Frontal cortex (tissue), 4 donors: ENCODE data around the gene KDM2A. TPM values are rescaled to one million over a fixed set of nuclear protein-coding genes. Genes with fewer than 3 reads are reported as not detected.
A peak's percentile ranks its signal among the peaks of the same experiment; 100 is the strongest.
"Not testable (repeated sequence)": the region's sequence is repeated elsewhere in the genome, so short reads cannot be mapped to it uniquely, and the experiment has no call there.

Source experiments
- DNase-seq, 2 donors: peaks; one replicate each; pipeline ENCODE4 v3.0.0; 2012; ENCODE audit warnings: low spot score in 2 of 2
- FAIRE-seq: peaks from 2 replicates; lab custom pipeline; 2012; peaks lifted over from hg19 to GRCh38; lab: Jason Lieb, UNC
- total RNA-seq: library from RNA; depleted of rRNA; stranded (reverse); fragments of >200 nt; gene quantifications from one replicate; pipeline ENCODE4 v1.2.3, GENCODE V29; 2014
- donor health status: control.
- donor health status: control.
- donor health status: control.

The KDM2A gene
- total RNA-seq, 1 donor from 2014 or later = 35.5 TPM

DNA sequence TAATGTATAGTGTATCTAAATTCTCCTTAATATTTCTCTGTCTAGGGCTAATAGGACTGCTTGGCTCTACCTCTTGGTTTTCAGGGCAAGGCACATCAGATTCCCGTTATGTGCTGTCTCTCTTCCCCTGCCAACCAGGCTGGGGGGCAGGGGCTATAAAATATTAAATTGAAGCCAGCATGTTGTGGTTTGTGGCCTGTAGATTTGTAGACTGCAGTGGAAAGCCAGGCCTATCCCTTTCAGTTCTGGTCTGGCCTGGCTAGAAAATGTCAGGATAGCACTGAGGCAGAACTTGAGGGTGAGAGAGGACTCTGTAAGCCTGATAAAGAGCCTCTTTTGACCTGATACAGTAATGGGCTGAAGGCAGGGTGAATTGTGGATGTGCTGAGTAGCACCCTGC, 132.8 kb downstream of the KDM2A start:
- FAIRE-seq = no peak
- no peak for DNase-seq

DNA sequence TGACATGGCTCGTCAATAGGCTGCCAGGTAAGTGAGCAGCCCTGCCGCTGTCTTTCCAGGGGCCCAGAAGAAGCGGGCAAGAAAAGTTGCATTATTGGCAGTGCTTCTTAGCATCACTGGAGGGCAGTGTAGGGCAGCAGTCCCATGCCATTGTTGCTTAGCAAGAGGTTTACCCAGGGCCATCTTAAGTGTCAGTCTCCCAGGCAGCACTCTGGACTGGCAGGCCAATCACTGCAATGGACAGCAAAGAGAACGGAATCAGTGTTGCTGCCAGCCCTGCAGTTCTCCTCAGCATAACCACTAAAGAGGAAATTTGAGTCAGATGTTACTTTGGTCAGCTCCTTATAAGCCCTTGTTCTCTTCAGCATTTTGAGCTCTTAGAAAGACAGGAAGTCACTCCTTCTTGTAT, 133.8 kb downstream of the KDM2A start:
- DNase-seq = no peak
- no peak for FAIRE-seq

DNA sequence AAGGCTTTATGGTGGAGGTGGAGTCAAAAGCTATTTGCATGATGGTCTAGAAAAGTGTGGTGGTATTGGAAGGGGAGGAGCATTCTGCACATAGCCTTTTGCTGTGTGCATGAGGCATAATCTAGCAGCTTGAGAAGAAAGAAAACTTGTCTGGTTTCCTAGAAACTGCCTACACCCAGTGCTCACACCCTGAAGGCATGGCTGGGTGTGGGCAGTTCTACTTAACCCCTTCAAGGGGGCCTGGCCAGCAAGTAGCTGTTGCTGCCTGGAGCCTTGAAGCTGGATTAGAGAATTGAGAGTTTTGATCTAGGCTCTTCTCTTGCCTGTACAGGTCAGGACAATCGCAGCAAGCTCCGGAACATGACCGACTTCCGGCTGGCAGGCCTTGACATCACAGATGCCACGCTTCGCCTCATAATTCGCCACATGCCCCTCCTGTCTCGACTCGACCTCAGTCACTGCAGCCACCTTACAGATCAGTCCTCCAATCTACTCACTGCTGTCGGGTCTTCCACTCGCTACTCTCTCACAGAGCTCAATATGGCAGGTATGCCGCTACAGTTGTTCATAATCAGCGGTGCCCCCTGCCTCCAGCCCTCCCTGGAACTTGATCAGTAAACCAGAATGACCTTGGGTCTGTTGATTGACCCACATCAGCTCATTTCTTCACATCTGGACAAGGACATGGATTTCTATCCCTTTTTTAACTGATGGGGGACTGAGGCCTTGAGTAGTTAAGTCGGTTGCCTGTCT, 135.0 kb downstream of the KDM2A start:
- no peak for FAIRE-seq

DNA sequence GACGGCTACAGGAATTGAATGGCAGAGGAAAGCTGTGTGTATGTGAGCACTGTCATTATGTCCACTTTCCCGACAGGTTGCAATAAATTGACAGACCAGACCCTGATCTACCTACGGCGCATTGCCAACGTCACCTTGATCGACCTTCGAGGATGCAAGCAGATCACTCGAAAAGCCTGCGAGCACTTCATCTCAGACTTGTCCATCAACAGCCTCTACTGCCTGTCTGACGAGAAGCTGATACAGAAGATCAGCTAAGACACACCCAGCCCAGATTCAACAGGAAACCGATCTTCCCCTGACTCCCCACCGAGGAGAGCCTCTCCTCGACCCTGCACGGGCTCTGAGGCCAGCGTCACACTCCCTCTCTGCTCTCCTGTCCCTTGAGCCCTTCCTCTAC, 135.7 kb downstream of the KDM2A start:
- FAIRE-seq = no peak

More for the DNA sequence above, 135.0 kb downstream of the KDM2A start:
- DNase-seq = no peak

DNA sequence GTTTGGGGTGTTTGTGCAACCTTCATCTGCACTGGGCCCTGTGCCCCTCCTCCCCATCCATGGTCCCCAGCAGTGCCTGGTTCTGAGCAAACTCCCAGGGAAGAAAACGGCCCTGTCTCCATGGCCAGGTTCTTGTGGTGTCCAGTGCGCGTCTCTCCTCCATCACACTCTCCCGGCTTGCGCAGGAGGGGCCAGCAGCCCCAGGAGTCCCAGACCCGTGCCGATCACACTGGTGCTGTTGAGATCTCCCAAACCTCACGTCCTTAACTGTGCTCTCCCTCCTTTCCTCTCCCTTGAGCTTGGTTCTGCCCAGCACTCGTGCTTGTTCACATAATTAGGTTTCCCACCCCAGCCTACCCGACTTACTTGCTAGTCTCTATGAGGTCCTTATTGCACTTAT, 136.3 kb downstream of the KDM2A start:
- no peak for DNase-seq

More for the DNA sequence above, 135.7 kb downstream of the KDM2A start:
- no peak for DNase-seq

DNA sequence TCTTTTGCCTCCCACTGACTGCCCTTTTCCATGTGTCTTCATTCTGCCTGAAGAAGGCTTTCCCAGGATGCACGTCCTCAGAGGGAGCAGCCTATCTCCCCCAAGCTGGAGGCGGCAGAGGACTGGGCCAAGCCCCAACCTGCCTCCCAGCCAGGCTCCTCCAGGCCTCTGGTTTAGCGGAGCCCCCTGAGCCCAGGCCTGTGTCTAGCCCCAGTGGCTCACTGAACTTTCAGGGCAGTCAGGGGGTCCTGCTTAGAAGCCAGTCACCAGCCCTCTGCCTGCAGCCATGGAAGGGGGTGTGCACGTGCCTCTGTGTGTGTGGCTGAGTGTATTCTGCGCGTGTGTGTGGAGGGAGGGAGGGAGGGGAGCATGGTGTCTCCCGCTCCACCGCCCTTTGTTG, 136.8 kb downstream of the KDM2A start:
- no peak for FAIRE-seq
- DNase-seq = no peak

More for the DNA sequence above, 136.3 kb downstream of the KDM2A start:
- FAIRE-seq = no peak

DNA sequence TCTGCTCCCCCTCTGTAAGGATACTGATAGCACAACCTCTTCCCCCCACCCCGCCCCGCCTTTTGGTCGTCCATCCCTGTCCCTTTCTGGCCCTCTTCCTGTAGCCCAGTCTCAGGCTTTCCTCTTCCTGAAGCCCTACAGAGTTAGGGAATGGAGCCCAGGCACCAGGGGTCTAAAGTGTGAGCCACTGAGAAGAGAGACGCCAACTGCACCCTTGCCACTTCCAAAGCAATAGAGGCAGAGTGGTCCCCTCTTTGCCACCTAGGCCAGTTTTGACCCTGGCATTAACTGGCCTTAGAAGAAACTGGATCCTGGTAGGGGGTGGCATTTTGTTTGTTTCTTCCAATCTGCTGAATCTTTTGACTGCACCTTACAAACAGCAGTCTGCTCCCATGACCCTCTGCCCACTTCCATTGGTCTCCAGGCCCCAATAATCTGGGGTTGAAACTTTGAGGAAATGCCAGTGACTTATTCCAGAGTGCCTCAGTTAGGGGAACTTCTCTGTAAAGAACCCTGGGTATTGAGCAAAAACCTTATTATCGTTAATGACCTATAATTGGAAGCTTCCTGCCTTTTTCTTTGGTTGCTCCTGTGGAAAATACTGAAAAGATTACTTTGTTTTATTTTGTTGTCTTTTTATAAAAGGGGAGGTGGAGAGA, 137.5 kb downstream of the KDM2A start:
- DNase-seq (no peak), FAIRE-seq (no peak)

DNA sequence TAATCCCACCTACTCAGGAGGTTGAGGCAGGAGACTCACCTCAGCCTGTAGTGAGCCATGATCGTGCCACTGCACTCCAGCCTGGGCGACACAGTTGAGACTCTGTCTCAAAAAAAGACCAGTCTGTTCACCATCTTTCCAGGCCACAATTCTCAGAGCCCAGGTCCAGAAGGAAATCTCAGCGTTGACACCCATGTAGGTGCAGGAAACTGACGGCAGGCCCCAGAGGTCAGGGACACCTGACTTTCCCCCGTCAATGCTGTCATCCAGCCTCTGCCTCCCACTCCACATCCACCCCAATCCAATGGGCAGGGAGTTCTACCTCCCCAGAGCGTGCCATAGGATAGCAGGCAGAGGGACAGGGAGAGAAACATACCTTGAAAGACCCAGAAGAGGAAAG, 141.3 kb downstream of the KDM2A start:
- DNase-seq (no peak), FAIRE-seq (no peak)

DNA sequence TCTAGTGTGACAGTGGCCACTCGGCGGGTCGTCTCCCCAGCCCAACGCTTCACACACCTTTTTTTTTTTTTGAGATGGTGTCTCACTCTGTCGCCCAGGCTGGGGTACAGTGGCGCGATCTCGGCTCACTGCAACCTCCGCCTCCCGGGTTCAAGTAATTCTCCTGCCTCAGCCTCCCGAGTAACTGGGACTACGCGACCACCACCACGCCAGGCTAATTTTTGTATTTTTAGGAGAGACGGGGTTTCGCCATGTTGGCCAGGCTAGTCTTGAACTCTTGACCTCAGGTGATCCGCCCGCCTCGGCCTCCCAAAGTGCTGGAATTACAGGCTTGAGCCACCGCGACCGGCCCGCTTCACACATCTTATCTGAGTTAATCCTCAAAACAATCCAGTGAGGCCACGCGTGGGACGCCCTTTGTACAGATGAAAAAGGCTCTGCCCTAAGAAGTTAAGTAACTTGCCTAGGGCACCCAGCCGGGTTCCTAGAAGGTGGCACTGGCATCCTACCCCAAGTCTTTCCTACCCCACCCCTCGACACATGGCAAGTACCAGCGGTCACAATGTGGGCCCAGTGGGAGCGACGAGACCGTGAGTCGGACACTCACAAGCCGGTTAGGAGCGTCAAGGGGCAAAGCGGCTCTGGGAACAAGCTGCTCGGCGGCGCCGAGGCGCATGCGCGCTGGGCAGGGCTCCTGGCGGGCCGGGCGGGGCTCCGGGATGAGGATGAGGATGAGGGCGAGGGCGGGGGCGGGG, 142.0 kb downstream of the KDM2A start:
- peak; percentile 68 to 76 for DNase-seq
- not testable (repeated sequence) for FAIRE-seq

DNA sequence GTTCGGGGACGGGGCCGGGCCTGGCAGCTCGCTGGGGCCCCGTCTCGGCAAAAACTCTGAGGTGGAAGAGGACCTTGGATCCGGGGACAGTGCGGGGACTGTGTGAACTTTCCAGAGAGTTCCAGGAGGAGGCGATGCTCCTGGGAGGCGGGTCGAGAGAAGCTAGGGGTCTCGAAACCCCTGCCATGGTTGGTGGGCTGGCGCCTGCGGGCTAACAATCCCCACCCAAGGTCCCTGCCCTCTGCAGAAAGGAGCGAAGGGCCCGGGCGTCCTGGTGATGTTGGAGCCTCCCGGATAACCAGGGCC, 142.5 kb downstream of the KDM2A start:
- FAIRE-seq (no peak), DNase-seq (no peak)

DNA sequence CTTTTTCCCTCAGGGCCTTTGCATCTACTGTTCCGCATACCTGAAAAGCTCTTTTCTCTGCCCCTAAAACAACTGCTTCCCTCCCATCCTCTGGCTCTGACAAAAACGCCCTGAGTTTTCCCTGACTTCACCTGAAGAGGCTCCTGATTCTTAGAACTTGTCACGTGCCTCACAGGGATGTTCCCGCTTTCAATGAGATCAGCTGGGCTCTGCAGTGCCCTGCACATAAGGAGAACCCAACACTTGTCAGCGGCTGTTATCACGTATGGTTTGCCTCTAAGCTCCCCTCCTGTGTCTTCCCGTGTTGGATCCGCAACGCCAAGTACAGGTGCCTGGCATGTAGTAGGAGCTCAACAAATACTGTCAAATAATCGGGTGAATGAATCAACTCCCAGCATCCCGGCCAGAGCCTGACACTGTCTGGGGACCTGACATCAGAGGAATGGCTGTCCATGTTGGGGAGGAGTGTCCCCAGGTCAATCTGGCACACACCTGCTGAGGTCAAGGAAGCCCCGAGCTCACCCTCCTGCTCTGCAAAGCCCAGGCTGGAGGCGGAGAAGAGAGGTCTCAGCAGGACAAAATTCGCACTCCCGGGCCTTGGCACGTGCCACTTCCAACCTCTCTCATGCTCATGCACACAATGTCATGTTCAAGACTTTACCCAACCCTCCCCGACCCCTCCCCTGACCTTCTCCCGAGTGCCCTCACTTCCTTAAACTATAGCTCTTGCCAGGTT, 143.1 kb downstream of the KDM2A start:
- FAIRE-seq (no peak), DNase-seq (no peak)

DNA sequence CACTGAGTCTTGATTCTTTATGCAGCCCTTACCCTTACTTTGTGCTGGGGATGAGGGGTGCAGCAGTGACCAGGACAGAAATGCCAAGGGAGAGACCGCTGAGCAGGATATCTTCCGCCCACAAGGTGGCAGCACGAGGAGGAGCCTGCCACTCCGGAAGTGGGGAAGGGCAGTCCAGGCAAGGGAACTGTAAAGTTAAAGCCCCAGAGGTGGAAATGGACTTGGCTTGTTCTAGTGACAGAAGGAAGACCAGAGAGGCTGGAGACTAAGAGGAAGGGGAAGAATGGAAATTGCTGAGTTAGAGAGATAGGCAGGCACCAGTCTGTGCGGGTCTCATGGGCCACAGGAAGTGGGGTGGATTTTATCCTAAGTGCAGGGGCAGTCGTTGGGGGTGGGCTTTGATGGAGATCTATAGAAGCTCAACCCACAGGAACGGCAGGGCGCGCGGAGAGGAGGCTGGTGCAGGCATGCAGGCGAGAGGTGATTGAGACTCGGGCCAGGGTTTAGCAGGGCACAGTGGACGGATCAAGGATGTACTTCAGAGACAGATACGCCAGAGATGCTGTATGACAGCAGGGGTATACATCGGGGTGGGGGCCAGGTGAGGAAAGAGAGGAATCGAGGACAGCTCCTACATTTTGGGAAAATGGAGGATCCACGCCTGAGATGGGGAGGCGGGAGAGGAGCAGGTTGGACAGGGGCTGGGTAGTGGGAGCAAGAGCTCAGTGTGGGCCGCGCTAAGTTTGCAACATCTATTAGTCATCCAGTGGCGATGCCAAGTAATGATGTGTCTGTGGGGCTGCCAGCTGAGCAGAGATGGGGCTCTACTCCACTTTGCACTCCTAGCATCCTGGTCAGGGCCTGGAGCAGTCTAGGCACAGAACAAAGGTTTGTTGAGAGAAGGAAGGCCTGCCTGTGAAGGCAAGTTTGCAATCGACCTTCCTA, 143.9 kb downstream of the KDM2A start:
- DNase-seq = peak; percentile 87 to 90
- no peak for FAIRE-seq

DNA sequence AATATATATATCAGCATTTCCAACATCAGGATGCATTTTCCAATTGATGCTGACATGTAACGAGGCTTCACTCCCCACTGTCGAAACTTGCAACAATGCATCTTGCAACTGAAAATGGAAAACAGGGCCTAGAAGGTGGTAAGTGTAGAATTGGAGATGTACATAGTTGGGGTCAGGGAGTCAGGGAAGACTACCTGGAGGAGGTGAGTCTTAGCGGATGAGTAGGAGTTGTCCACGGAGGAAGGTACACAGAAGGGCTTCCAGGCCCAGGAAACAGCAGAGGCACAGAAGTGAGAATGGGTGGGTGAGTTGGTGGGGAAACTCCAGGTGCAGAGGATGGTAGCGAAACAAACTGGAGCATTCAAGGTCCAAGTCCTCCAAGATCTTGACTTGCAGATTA, 145.2 kb downstream of the KDM2A start:
- DNase-seq (no peak), FAIRE-seq (no peak)

DNA sequence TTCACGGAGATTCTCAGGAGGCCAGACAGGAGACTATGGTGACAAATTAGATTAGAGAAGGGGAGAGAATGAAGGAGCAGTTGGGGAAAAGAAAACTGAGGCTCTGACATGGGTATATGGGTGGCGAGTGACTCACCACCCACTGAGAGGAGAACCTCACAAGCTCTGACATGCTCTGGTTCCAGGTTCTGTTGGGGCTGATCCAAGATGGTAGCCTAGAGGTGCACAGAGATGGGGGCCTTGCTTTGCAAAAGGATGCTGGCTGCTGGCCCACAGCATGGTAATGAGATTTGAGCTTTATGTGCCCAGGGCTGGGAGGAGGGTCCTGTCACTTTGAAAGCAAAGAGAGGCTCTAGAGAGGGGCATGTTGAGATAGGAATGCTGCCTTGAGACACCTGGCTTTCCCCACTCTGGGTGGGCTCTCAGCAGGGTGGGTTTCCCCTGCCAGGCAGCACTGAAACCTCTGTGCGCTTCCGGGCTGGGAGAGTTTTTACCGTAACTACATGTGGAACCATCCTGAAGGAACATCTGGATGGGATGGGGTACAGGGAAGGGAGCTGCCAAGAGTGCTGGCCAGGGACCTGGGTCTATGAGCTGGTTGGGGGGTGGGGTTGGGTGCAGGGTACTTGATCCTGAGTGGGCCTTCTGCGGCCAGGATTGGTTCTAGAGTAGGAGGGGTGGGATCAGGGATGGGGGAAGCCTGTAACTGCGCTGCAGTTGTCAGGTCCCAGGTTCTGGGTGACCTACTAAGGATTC, 146.0 kb downstream of the KDM2A start:
- DNase-seq (no peak), FAIRE-seq (no peak)

DNA sequence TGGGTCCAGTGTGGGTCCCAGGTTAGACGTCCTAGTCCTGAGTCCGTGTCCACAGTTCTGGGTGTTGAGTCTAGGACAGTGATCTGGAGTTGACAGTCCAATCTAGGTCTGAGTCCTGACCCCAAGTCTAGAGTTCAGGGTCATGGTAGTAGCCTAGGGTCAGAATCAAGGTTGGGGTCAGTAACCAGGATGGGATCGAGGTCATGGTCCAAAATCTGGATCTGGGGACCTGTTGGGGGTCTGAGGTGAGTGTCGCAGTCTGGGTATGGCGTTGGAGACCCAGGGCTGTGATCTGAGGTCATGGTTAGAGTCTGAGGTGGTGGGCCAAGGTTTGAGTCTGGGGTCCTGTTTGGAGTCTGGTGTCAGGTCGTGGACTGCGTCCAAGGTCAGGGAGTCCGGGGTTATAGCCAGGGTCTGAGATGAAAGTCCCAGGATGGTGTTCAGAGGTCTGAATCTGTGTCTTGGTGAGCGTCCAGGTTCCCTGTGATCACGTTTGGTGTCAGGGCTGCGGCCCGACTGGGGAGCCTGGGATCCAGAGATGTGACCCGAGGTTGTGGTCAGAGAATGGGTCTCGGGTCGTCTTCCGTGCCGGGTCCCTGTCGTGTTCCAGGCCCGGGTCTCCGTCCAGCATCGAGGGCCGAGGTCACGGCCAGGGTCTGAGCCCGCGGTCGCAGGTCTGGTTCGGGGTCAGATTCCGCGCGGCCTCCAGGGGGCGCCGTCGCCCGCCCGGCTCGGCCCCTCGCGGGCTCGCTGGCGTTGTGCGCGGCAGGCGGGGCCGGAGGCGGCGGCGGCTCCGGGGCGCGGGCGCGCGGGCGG, 146.8 kb downstream of the KDM2A start:
- DNase-seq (peak; percentile 91), FAIRE-seq (no peak)

DNA sequence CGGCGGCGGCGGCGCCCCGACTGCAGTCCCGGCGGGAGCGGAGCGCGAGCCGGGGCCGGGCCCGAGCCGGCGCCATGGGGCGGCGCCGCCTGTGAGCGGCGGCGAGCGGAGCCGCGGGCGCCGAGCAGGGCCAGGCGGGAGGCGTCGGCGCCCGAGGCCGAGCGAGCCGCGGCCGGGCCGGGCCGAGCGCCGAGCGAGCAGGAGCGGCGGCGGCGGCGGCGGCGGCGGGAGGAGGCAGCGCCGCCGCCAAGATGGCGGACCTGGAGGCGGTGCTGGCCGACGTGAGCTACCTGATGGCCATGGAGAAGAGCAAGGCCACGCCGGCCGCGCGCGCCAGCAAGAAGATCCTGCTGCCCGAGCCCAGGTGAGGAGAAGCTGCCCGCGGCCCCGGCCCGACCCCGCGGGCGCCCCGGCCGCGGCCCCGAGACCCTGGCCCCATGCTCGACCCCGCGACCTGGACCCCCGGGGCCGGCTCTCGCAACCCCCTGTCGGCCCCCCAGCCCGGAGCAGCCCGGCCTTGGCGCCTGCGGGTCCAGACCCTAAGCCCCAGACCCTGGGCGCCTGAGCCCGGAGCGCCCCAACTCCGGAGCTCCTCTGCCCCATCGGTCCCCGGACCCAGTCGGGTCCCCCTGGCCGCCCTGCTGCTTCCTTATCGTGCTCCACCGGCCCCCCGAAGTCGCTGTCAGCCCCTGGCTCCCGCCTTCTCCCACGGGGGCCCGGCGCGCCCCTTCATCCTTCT, 147.6 kb downstream of the KDM2A start, which contains the start of gene GRK2:
Gene GRK2 (plus strand): TSS at position 25 of the 739 bp plus-strand sequence. CDS start 227 bp downstream, at position 252.
- FAIRE-seq (no peak), DNase-seq (no peak)
